ENCODE results near the gene SP140.

DNA sequence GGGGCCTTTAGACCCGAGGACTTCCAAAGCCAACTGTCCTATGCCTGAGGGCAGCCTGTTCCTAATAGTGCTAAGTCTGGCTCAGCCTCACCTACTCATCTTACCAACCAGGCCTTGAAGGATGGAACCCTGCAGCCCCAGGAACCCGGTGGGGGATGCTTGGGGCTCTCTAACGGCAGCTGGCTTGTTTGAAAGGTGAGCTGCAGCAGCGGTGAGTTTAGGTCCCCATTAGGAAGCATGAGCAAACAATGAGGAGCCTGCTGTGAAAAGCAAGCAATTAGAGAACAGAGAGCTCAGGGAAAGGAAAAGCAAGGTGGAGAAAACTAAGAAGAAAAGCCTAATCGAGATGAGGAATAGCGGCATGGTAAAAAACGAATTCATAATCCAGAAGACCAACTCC lies 45.6 kb upstream of the SP140 start:
- TF ChIP-seq EZH2phosphoT487 (IDR thresholded peaks at IDR 0.05; ENCODE audit: insufficient read depth, low read depth) = no peak
- no peak for TF ChIP-seq EZH2 (IDR thresholded peaks at IDR 0.05; ENCODE audit: insufficient read depth, poor library complexity, severe bottlenecking)

All from GM23248 (cell line).